Heart left ventricle (tissue), 13 donors: ENCODE data around the gene CCL17.

Experiments used
- CTCF ChIP-seq, 12 donors: fragments of 200-600 bp; sonication (generic) in 4 of 12; IDR thresholded peaks; one replicate each; pipeline versions ENCODE4 v1.5.0 to v1.8.0; 2018 to 2022; ENCODE audit warnings: antibody characterized with exemption in 12 of 12, mild to moderate bottlenecking in 5 of 12
- POLR2A ChIP-seq, 2 donors: fragments of 450-650 bp; IDR thresholded peaks; one replicate each; pipeline ENCODE4 v1.6.1; 2017; ENCODE audit warnings: antibody characterized with exemption in 2 of 2, mild to moderate bottlenecking in 2 of 2, moderate library complexity in 2 of 2
- donor health status: ischemic (EF 13 %, LVEDD 7.1; RV severe dilation, severe dysfunction).
- donor health status: DM: no; HTN: yes; CAD: no.
- donor health status: DM: no; HTN: no; CAD: no.
- donor health status: ischemic (EF 25% LVEDD 6.9; RV normal size, moderate dysfunction).
- donor health status: ischemic (EF 25% LVEDD 5.7; RV mildly dilated, moderate dysfunction).
- donor health status: ischemic (EF 35%, LVEDD 5.7; RV mildly dilated, moderate dysfunction).
- donor health status: nonischemic (EF 11% LVEDD 7.7; RV severe dilation, severe dysfunction).
- donor health status: DM: yes; HTN: yes; CAD: no.
- donor health status: PGD.
- donor health status: ischemic (EF 29% LVEDD 5.4; RV normal size, mild dysfunction).
- donor health status: nonischemic (EF 23%, LVEDD 6.1; RV moderate dilation, normal function).

- no peak for TF ChIP-seq CTCF (IDR thresholded peaks at IDR 0.05)
- no peak for TF ChIP-seq POLR2A (IDR thresholded peaks at IDR 0.05)
These were observed 15.5 kb upstream of the CCL17 start for GRCh38 chr16:57389087-57389468.
